Mesenchymal stem cell (in vitro differentiated cells and primary cell): ENCODE results near the gene STING1.
"Not testable (repeated sequence)": the region's sequence is repeated elsewhere in the genome, so short reads cannot be mapped to it uniquely, and the experiment has no call there.

Experiments
- DNase-seq: peaks from one replicate; pipeline ENCODE4 v3.0.0-alpha.2; 2013
- H2AFZ ChIP-seq: one replicate; pipeline ENCODE4 v1.6.1; 2013; ENCODE audit warnings: low read depth, mild to moderate bottlenecking, control low read depth, inconsistent platforms, low read length, moderate library complexity
- H2AK5ac ChIP-seq: 2 replicates; pipeline ENCODE4 v1.6.1; 2013; ENCODE audit warnings: low read length, moderate library complexity, mild to moderate bottlenecking, inconsistent platforms; ENCODE audit not compliant: severe bottlenecking
- H2BK120ac ChIP-seq: one replicate; pipeline ENCODE4 v1.6.1; 2013; ENCODE audit warnings: low read depth, mild to moderate bottlenecking, inconsistent platforms, low read length, moderate library complexity
- H2BK12ac ChIP-seq, 2 experiments: one replicate each; pipeline ENCODE4 v1.6.1; 2013; ENCODE audit warnings: inconsistent platforms in 2 of 2, low read length in 2 of 2, mild to moderate bottlenecking in 2 of 2, moderate library complexity in 2 of 2, control low read depth in 1 of 2
- H2BK15ac ChIP-seq: one replicate; pipeline ENCODE4 v1.6.1; 2013; ENCODE audit warnings: mild to moderate bottlenecking, low read depth, inconsistent platforms; ENCODE audit not compliant: poor library complexity, severe bottlenecking
- H2BK5ac ChIP-seq: 2 replicates; pipeline ENCODE4 v1.6.1; 2013; ENCODE audit warnings: low read depth, mild to moderate bottlenecking, low read length, control low read depth, inconsistent platforms; ENCODE audit not compliant: poor library complexity, severe bottlenecking
- H3K14ac ChIP-seq, 2 experiments: one replicate each; pipeline ENCODE4 v1.6.1; 2013; ENCODE audit warnings: inconsistent platforms in 2 of 2, low read length in 2 of 2, control low read depth in 1 of 2, mild to moderate bottlenecking in 1 of 2, moderate library complexity in 1 of 2
- H3K18ac ChIP-seq, 2 experiments: one replicate each; pipeline ENCODE4 v1.6.1; 2013; ENCODE audit warnings: inconsistent platforms in 2 of 2, low read length in 2 of 2, control low read depth in 1 of 2, low read depth in 1 of 2, mild to moderate bottlenecking in 1 of 2
- H3K23ac ChIP-seq, 2 experiments: one replicate each; pipeline ENCODE4 v1.6.1; 2013; ENCODE audit warnings: inconsistent platforms in 2 of 2, low read length in 2 of 2, mild to moderate bottlenecking in 2 of 2, moderate library complexity in 2 of 2, control low read depth in 1 of 2
- H3K27ac ChIP-seq: 2 replicates; pipeline ENCODE4 v1.5.1; 2013; ENCODE audit warnings: mild to moderate bottlenecking, moderate library complexity, low read length, control low read depth, inconsistent platforms; ENCODE audit not compliant: poor library complexity, severe bottlenecking
- H3K27me3 ChIP-seq, 2 experiments: 2 replicates each; pipeline versions ENCODE4 v1.6.1 to v1.7.0; 2013; ENCODE audit warnings: low read length in 2 of 2, mild to moderate bottlenecking in 2 of 2, moderate library complexity in 2 of 2, control low read depth in 1 of 2, inconsistent platforms in 1 of 2; ENCODE audit not compliant: control insufficient read depth in 1 of 2, insufficient read depth in 1 of 2
- H3K36me3 ChIP-seq, 2 experiments: 2 replicates each; pipeline versions ENCODE4 v1.6.1 to v1.7.0; 2013; ENCODE audit warnings: low read length in 2 of 2, control low read depth in 1 of 2, inconsistent platforms in 1 of 2, low read depth in 1 of 2, mild to moderate bottlenecking in 1 of 2; ENCODE audit not compliant: insufficient read depth in 2 of 2, control insufficient read depth in 1 of 2
- H3K4ac ChIP-seq, 2 experiments: one replicate each; pipeline ENCODE4 v1.6.1; 2013; ENCODE audit warnings: inconsistent platforms in 2 of 2, low read length in 2 of 2, mild to moderate bottlenecking in 2 of 2, moderate library complexity in 2 of 2, control low read depth in 1 of 2, low read depth in 1 of 2
- H3K4me1 ChIP-seq: 2 replicates; pipeline ENCODE4 v1.6.1; 2013; ENCODE audit warnings: low read depth, low read length, control low read depth; ENCODE audit not compliant: control insufficient read depth, insufficient read depth
- H3K4me2 ChIP-seq: 2 replicates; pipeline ENCODE4 v1.6.1; 2013; ENCODE audit warnings: low read length, mild to moderate bottlenecking, inconsistent platforms; ENCODE audit not compliant: poor library complexity, severe bottlenecking
- H3K4me3 ChIP-seq, 2 experiments: 2 replicates each; pipeline versions ENCODE4 v1.5.1 to v1.7.0; 2013; ENCODE audit warnings: low read length in 2 of 2, mild to moderate bottlenecking in 2 of 2, control low read depth in 1 of 2, low read depth in 1 of 2; ENCODE audit not compliant: insufficient read depth in 1 of 2
- H3K79me1 ChIP-seq: replicated peaks from 2 replicates; pipeline ENCODE4 v1.6.1; 2013; ENCODE audit warnings: mild to moderate bottlenecking, control low read depth, low read length, inconsistent platforms; ENCODE audit not compliant: poor library complexity, severe bottlenecking
- H3K9ac ChIP-seq: 2 replicates; pipeline ENCODE4 v1.7.0; 2013; ENCODE audit warnings: mild to moderate bottlenecking, low read length, moderate library complexity
- H3K9me3 ChIP-seq: 2 replicates; pipeline ENCODE4 v1.7.0; 2013; ENCODE audit warnings: mild to moderate bottlenecking, low read length; ENCODE audit not compliant: control insufficient read depth
- H4K8ac ChIP-seq: one replicate; pipeline ENCODE4 v1.6.1; 2013; ENCODE audit warnings: inconsistent platforms, mild to moderate bottlenecking, low read length, moderate library complexity
- H4K91ac ChIP-seq: one replicate; pipeline ENCODE4 v1.6.1; 2013; ENCODE audit warnings: mild to moderate bottlenecking, low read length, inconsistent platforms
- WGBS: methylation state at CpG from one replicate; pipeline ENCODE4 v1.1.7; 2013; ENCODE audit warnings: mixed read lengths; 5-methylcytosine and 5-hydroxymethylcytosine counted together

STING1 gene

DNA sequence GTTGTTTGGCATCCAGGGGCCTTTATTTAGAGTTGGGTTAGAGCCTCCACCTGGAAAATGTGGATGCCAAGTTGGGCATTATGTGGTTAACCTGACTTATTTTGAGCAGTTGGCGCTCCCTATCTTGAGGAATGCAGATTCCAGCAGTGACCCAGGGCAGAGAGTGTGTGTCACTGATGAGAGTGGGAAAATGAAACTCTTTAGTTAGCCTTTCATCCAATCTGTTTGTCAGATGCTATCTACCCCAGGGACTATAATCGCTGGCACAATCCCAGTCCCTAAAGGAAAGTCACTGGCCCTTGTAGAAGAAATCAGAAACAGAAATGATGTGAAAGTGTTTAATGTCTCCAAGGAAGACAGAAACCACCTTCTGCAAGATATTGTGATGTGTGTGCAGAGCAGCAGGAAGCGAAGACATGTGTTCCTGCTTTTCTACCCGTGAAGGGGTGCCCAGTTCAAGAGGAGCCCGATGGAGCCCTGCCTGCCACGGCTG lies 10.2 kb upstream of the STING1 start:
- no peak overlapping the region for H4K91ac ChIP-seq

DNA sequence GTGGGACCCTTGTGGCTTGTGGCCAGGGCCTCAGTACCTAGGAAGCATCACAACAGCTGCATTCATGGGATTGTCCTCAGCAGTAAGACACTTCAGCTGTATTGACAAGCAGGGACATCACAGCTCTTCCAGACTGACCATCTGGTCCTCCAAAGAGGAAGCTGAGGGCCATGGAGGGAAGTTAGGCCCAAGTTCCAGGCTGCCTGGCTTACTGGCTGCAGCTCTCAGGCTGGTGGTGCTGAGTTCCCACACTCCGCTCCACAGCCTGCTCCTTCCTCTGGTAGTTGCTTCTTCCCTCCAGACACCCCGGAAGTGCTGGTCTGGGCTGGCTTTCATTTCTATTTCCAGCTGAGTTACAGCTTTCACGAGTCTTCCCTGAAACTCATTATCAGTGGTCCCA lies 5.7 kb upstream of the STING1 start:
- WGBS = 100% methylated on average over 1 of the region's 3 CpGs

More for the DNA sequence above, 10.2 kb upstream of the STING1 start:
- no peaks in the 10 kb centered on the region for H3K27me3 ChIP-seq
- H3K36me3 ChIP-seq = no peaks in the 10 kb centered on the region
- peak; percentile 37 for DNase-seq
- no peaks in the 10 kb centered on the region for H3K9me3 ChIP-seq
- peak overlapping the region in 1 of 2 experiments; percentile 20 for H3K4me3 ChIP-seq
- H3K4me2 ChIP-seq = peak overlapping the region; percentile 28
- no peak overlapping the region for H2BK12ac ChIP-seq
- no peak overlapping the region for H2AK5ac ChIP-seq
- no peak overlapping the region for H4K8ac ChIP-seq
- H3K79me1 ChIP-seq = no peaks in the 10 kb centered on the region
- H3K23ac ChIP-seq = no peak overlapping the region
- H2BK5ac ChIP-seq = no peak overlapping the region
- H2BK120ac ChIP-seq = no peak overlapping the region
- WGBS = 84% methylated on average over 6 of the region's 6 CpGs
- H3K4me1 ChIP-seq = peaks cover 3% of the 10 kb centered on the region
- H3K14ac ChIP-seq = no peak overlapping the region
- peak overlapping the region; percentile 7 for H3K9ac ChIP-seq
- H3K27ac ChIP-seq = no peak overlapping the region
- no peak overlapping the region for H3K4ac ChIP-seq
- no peak overlapping the region for H2BK15ac ChIP-seq
- H2AFZ ChIP-seq = no peak overlapping the region
- no peak overlapping the region for H3K18ac ChIP-seq

DNA sequence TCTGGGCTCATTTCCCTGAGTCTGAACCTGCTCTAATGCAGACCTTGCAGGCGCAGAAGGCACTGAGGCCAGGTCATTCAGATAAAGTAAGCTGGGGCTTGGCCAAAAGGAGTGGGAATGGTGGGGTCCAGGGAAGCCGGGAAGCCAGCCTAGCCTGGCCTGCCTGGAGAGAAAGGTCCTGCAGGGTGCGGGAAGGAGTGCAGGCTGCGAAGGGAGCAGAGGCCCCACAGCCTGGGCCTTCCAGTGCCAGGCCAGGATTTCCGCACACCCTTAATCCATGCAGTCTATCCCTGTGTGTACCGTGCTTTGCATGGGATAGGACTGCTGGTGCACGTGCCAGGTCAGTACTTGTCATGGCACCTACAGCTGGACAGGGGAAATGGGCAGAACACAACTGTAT lies 3.6 kb upstream of the STING1 start:
- H3K23ac ChIP-seq = no peak overlapping the region

More for the DNA sequence above, 5.7 kb upstream of the STING1 start:
- Histone ChIP-seq H3K4me2 (no peak overlapping the region), H3K27ac (no peak overlapping the region), H3K27me3 (no peaks in the 10 kb centered on the region), H3K4me1 (peaks cover 3% of the 10 kb centered on the region), H3K9ac (no peak overlapping the region), H3K9me3 (no peaks in the 10 kb centered on the region), H3K23ac (no peak overlapping the region), H3K4me3 (no peak overlapping the region), H2BK12ac (no peak overlapping the region), H3K4ac (no peak overlapping the region), H2BK120ac (no peak overlapping the region), H4K8ac (peak overlapping the region; percentile 21), H3K14ac (no peak overlapping the region), H3K18ac (peak overlapping the region in 1 of 2 experiments; percentile 46), H3K36me3 (no peaks in the 10 kb centered on the region), H4K91ac (no peak overlapping the region), H2BK15ac (no peak overlapping the region), H3K79me1 (no peaks in the 10 kb centered on the region), H2AK5ac (no peak overlapping the region), H2BK5ac (no peak overlapping the region), H2AFZ (no peak overlapping the region)
- DNase-seq = no peak

DNA sequence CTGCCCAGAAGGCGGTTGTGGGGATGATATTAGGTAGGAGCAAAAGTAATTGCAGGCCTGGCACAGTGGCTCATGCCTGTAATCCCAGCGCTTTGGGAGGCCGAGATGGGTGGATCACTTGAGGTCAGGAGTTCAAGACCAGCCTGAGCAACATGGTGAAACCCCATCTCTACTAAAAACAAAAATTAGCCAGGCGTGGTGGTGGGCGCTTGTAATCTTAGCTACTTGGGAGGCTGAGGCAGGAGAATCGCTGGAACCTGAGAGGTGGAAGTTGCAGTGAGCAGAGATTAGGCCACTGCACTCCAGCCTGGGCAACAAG lies 291 bp upstream of the STING1 start:
- peak overlapping the region in 1 of 2 experiments; percentile 86 for H3K4me3 ChIP-seq
- H2BK5ac ChIP-seq, H3K18ac ChIP-seq, H3K27me3 ChIP-seq, H3K14ac ChIP-seq, H3K23ac ChIP-seq, H2AK5ac ChIP-seq, H3K79me1 ChIP-seq, H2AFZ ChIP-seq, DNase-seq, H2BK12ac ChIP-seq, H2BK15ac ChIP-seq, H3K9me3 ChIP-seq: not testable (repeated sequence)
- peak overlapping the region; percentile 96 for H3K27ac ChIP-seq
- peaks cover 15 to 18% of the 10 kb centered on the region in 2 experiments for H3K36me3 ChIP-seq
- H3K4me2 ChIP-seq = peak overlapping the region; percentile 41
- H3K4me1 ChIP-seq = peaks cover 19% of the 10 kb centered on the region
- peak overlapping the region; percentile 51 for H4K8ac ChIP-seq
- H4K91ac ChIP-seq = peak overlapping the region; percentile 76
- WGBS = 89% methylated on average over 4 of the region's 6 CpGs
- peak overlapping the region; percentile 93 for H2BK120ac ChIP-seq
- H3K4ac ChIP-seq = peak overlapping the region in 1 of 2 experiments; percentile 62
- H3K9ac ChIP-seq = peak overlapping the region; percentile 94

More for the DNA sequence above, 3.6 kb upstream of the STING1 start:
- H2AFZ ChIP-seq = no peak overlapping the region
- H3K36me3 ChIP-seq = no peaks in the 10 kb centered on the region
- H2BK15ac ChIP-seq = no peak overlapping the region
- no peak overlapping the region for H3K27ac ChIP-seq
- H2BK5ac ChIP-seq = no peak overlapping the region
- H3K4me3 ChIP-seq = no peak overlapping the region
- no peak overlapping the region for H3K4ac ChIP-seq
- H2BK120ac ChIP-seq = no peak overlapping the region
- H2BK12ac ChIP-seq = no peak overlapping the region
- no peak overlapping the region for H3K18ac ChIP-seq
- H3K4me2 ChIP-seq = no peak overlapping the region
- DNase-seq = no peak
- peak overlapping the region; percentile 32 for H4K8ac ChIP-seq
- H3K27me3 ChIP-seq = no peaks in the 10 kb centered on the region
- WGBS = 69% methylated on average over 7 of the region's 7 CpGs
- peaks cover 13% of the 10 kb centered on the region for H3K4me1 ChIP-seq
- H2AK5ac ChIP-seq = no peak overlapping the region
- H3K9me3 ChIP-seq = no peaks in the 10 kb centered on the region
- H4K91ac ChIP-seq = no peak overlapping the region
- no peaks in the 10 kb centered on the region for H3K79me1 ChIP-seq
- no peak overlapping the region for H3K9ac ChIP-seq
- H3K14ac ChIP-seq = peak overlapping the region in 1 of 2 experiments; percentile 13
